Glomerular endothelial cell (primary cell): ENCODE measurements around the gene CAB39. TPM values are rescaled to one million over a fixed set of nuclear protein-coding genes. Genes with fewer than 3 reads are reported as not detected.

ENCODE experiments used
- DNase-seq: peaks from one replicate; pipeline ENCODE4 v3.0.0-alpha.2; 2011; ENCODE audit warnings: low read depth, low spot score; ENCODE audit errors: extremely low read depth
- total RNA-seq: library from RNA; depleted of rRNA; stranded (reverse); fragments of >200 nt; gene quantifications from 2 replicates; pipeline ENCODE4 v1.2.3, GENCODE V29; 2015

CAB39 gene
- total RNA-seq, 1 donor from 2014 or later = 70.9 TPM

GRCh38 chr2:230849633-230850357, 137.2 kb downstream of the CAB39 start:
- no peak for DNase-seq

DNA sequence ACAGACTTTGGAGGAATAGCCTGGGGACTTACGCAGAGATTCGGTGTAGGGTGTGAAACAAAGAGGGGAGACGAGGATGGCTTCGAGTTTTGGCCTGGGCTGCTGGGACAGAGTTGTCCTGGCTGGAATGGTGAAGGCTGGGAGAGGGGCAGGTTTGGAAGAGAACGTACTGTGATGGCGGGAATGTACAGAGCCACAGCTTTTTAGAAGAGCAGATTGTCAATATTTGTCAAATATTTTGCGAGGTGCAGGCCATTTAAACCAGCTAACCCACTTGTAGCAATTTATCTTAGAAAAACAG, 137.7 kb downstream of the CAB39 start:
- DNase-seq = no peak

DNA sequence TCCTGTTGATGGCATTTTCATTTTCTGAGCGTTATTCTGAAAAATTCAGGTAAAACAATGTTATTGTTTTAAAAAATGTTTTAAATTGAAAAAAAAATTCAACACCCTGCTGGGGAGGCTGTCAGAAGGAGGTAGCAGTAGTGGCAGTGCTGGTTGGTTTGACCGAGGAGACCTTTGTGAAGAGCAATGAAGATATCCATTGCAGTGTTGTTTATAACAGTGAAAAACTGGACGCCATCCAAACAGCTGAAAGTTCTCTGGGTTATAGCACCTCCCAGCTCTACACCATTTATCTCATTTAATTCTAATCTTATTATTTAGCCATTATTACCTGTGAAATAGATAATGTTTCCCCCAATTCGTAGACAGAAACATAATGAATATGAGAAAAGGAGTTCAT, 139.5 kb downstream of the CAB39 start:
- DNase-seq = no peak

DNA sequence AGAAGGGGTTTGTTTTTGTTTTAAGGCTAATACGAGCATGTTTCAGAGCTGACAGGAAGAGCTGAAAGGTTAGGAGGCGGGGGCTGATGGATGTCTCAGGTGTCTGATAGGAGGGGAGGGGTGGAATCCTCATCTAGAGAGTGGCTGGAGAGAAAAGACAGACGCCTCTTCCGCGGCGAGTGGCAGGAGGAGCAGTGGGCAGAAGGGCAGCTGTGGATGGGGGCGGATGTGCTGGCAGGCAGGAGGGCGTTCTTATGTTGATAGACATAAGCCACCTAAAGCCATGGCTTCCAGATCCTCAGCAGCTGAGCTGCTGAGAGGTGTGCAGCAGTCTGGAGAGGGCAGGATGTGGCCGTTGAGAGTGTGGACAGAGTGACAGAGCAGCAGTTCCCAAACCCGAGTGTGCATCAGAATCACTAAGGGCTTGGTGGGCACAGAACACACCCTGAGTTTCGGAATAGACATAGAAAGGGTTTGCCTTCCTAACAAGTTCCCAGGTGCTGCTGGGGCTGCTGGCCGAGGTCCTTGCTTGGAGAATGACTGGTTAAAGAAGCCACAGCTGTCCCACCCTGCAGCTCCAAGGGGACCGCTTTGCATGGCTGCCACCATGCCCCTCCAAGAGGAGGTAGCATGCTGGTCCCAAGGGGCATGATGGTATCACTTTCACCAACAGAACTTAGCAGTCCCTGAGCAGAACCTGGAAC, 149.1 kb downstream of the CAB39 start:
- DNase-seq = no peak

GRCh38 chr2:230862292-230862691, 149.7 kb downstream of the CAB39 start:
- DNase-seq = no peak

DNA sequence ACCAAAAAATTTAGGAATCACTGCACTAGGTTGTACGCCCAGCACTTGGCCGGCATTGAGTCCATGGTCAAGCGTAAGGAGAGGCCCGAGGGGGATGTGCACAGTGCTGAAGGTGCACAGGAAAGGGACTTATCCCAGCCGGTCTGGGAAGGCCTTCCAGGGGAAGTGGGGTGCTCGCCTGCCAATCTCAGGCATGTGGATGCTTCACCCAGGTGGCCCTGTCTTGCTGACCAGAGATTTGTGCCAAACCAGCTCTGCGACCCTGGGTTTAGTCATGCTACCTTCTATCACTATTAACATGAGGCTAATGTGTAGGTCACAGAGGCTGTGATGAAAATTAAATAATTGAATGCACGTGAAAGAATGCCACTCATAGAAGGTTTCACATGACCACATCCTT, 150.4 kb downstream of the CAB39 start:
- no peak for DNase-seq

DNA sequence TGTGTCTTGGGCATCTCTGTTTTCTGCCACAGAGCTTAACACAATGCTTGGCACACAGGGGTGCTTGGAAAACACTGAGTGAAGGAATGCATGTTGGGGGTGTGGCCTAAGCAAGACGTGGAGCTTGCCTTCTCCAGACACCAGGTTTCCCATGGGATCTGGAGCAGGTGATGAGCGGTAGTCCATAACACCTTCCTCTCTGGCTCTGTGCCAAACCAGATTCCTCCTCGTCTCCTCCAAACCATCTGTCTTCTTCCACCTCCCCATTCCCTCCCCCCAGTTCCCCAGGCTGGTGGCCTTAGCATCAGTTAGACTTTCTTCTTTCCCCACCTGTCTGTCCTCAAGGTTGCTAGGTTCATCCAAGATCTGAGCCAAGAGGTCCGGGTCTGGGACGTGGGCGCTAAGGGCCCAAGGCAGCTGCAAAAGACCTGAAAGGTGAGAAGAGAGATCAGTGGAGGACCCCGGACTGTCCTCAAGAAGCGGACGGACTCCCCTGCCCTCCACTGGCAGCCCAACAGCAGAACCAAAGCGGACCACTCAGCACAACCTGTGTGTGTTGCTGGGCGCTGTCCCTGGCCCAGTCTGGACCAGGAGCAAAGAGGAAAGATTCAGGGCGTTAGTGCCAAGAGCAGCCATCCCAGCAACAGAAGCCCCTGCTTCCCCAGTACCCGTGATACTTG, 150.9 kb downstream of the CAB39 start:
- DNase-seq = no peak

- no peak for DNase-seq
Observed at GRCh38 chr2:230864122-230864604, 151.5 kb downstream of the CAB39 start.

DNA sequence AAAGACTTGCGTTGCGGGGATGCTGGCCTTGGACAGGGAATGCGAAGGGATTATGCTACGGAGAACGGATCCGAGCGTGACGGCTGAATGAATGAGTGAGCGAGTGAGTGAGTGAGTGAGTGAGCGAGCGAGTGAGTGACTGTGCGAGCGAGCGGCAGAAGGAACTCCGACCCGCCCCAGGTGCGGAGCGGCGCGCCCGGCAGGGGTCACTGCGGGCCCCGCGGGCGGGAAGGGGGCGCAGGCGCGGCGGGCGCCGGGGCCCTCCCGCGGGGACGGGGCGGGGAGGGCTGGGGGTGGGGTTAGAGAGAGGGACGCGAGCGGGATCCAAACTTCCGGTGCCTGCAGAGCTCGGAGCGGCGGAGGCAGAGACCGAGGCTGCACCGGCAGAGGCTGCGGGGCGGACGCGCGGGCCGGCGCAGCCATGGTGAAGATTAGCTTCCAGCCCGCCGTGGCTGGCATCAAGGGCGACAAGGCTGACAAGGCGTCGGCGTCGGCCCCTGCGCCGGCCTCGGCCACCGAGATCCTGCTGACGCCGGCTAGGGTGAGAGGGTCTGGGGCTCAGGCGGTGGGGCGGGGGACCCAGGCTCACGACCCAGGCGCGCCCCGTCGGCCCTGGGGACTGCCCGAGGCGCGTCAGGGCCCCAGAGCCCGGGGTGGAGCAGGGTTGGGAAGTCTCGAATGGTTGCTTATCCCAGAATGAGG, 152.1 kb downstream of the CAB39 start, which contains the start of gene ITM2C:
Gene ITM2C (plus strand): TSS at position 338 of the 702 bp plus-strand sequence. CDS start 84 bp downstream, at position 422.
- no peak for DNase-seq

DNA sequence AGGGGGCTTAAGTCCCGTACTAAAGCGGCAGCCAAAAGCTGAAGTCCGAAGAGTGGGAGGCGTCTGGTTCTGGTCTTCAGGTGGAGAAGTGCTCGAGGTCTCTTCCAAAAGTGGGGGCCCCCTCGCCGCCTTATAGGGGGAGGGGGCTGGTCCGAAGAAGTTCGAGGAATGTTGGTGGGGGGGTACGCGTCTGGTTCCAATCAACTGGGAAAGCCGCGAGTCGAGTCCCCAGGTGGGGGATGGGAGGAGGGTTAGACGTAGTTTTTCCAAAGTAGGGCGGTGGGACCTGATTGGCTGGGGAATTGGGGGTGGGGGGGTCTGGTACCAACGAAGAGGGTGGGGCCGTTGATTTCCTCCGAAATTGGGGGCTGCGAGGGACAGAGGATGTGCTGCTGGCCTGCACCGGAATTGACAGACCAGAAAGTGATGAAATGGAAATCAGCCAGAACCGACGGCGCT, 152.7 kb downstream of the CAB39 start:
- no peak for DNase-seq

DNA sequence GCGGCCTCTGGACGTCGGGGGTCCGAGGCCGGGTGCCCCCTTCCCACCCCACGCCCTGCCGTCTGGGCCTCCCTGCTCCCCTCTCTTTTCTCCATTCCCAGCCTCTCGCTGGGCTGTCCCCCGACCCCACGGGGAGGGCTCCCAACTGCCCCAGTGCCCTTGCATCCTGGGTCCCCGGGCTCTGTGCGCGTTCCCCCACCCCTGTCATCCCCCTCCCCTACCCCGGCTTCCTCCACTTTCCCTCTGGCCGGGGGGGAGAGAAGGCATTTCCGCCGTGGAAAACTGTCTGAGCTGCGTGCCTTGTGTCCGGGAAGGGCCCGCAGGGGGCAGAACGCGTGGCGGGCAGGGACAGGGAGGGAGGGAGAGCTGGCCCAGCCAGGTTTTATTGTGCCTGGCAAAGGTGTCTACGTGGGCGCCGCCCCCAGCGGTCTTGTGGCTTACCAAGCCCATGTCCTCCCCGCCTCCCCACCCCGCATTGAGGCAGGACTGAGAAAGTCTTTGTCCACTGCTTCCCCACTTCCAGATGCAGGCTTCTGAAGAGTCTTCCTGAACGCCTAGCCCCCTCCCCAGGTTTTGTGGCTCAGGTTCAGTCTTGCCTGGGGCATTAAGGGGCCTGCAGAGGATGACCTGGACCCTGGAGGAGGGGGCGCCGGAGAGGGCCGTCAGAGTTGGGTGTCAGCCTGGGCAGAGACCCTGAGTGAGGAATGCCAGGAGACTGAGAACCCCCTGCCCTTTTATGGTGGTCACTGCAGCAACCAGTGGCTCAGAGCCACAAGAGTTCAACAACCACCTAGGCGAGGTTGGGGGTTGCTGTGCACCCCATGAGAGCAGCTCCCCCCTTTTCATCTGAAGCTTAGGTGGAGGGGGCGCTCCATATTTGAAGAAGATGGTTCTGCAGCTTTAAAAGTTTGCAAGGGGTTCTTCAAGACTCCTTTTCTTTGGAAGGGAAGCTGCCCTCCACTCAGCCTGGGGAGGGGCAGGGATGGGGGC, 153.4 kb downstream of the CAB39 start:
- DNase-seq = no peak

- no peak for DNase-seq
Observed at GRCh38 chr2:230866756-230867523, 154.3 kb downstream of the CAB39 start.

DNA sequence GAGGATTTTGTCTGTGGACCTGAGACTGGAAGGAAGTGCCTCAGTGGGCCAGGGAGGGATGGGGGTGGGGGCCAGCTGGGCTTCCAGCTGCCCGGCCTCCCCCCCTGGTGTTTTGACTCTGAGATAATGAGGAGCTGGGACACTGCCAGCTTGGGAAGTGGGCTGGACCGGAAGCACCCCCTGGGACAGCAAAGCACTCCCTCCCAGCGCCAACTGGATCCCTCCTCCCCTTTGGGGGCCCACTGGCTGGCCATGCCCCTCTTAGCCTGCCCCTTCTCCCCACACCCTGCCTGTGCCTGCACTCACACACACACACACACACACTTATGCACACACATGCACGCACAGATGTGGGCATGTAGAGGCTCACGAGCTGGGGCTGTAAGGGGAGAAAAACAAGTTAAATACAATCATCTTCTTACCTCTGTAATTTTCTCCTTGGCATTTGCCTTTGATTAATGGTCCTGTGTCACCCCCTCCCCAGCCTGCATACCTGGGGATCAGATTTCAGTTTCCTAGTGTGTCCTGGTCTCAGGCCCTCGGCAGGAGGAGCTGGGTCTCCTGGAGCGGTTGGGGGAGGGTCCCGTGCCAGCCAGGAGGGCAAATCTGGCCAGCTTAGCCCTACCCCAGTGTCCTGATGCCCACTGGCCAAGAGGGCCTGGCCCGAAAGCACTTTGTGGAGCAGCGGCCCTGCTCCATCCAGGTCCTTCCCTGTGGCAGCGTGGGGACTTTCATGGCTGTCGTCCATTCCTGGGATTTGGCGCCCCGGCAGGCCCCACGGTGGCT, 155.7 kb downstream of the CAB39 start:
- DNase-seq = no peak

GRCh38 chr2:230868947-230869913, 156.6 kb downstream of the CAB39 start:
- no peak for DNase-seq

DNA sequence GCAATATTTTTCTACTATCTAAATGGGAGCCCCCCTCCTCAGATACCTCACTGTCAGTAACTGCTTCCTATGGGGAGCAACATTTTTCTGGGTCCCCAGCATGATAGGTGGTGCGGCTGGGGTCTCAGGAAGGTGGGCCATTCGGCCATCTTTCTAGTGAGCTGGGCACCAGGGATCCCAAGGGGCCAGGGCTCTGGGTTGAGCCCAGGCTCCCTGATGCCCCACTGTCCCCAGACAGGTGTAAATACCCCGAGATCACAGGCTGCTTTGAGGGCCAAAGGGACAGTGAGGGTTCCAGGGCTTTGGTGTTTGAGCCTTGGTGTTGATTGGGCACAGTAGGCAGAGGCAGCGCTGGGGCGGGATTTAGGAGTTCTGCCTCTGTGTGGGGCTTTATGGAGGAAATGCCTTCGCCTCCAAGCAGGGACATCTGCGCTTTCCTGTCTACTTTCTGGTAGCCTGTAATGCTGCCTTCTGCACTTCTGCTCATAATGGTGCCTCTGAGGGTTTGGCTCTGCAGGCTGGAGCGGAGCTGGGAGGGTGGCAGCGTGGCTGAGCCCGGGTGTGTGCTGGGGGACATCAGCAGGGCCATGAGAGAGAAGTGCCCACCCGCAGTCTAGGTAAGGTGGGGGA, 157.4 kb downstream of the CAB39 start:
- no peak for DNase-seq
